Stimulated activated CD4-positive, alpha-beta T cell treated with anti-CD3 and anti-CD28 coated beads, Interleukin-1b, Interleukin-23, amount 100 ng/mL, for 1 hour (primary cell): ENCODE results near the gene TTC33.
"Not testable (repeated sequence)": the region's sequence is repeated elsewhere in the genome, so short reads cannot be mapped to it uniquely, and the experiment has no call there.

ENCODE experiments used
- DNase-seq, 2 donors: peaks; one replicate each; pipeline ENCODE4 v3.0.0-alpha.2; 2020; ENCODE audit warnings: low read depth in 2 of 2

Gene TTC33, protein sequence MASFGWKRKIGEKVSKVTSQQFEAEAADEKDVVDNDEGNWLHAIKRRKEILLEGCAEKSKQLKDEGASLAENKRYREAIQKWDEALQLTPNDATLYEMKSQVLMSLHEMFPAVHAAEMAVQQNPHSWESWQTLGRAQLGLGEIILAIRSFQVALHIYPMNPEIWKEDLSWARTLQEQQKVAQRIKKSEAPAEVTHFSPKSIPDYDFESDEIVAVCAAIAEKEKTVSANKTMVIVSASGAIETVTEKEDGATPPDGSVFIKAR

DNA sequence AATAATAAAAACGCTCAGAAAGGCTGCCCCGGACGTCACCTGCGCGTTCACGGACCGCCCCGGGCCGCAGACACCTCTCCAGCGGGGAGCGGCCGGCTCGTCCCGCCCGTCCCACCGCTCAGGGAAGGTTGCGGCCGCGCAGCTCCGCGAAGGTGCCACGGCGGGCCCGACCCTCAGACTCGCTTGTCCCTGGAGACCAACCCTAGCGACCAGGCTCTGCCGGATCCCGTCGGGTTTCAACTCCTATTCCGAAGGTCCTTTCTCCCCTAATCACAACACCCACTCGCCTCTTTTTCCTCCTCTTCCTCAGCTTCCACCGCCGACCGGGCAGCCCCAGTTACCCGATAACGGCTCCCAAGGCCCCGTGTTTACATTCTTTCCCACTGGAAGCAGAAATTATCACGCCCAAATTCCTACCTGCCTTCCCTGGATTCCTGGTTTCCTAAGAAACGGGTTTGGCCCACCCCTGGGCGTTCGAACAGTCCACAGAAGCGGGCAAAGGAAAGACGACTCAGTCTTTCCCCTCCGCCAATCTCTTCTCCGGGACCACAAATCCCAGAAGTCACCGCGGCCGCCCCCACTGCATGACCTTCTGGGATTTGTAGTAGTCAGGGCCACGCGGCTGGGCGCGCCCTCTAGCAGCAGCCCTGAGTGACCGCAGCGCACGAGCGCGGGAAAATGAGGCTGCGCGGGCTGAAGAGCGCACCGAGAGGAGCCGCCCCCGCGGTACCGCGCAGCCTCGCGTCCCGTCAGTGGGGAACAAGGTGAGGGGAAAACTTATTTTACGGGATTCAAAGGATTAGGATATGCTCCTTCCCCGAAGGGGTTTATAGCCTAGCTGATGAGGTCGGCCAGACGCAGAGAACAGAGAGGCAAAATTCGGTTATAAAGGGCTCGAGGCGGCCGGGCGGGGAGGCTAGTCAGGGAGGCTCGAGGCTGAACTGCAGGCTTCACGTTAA lies at the start of gene TTC33:
Gene TTC33 (minus strand): TSS at position 555 of the 959 bp plus-strand sequence. CDS start 8,943 bp downstream, outside the sequence.
- DNase-seq: peak; percentile 76 to 84

DNA sequence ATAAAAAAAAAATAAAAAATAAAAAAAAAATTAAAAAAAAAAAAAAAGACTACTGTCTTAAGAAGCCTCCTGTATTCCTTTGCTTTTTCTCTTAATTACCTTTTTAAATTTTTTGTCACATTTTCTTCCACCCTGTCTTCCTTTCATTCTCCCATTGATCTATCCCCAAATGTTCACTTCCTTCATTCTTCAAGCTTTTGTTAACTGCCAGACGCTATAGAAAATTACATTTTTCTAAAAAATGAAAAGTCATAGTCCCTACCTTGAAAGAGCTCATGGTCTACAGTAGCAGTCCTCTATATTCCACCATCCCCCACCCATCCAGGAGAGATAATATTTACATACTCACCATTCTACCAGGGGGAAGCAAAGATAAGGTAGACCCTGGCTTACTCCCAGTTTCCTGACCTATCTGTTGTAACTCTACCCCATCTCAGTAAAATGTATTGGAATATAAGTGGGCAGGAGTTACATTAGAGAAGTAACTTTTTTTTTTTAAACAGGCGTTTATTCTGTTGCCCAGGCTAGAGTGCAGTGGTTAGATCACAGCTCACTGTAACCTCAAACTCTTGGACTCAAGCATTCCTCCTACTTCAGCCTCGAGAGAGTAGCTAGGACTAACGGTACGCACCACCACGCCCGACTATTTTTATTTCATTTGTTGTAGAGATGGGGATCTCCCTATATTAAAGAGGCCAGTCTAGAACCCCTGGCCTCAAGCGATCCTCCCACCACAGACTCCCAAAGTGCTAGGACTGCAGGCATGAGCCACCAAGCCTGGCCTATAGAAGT lies 46.2 kb upstream of the TTC33 start:
- DNase-seq: no peak

DNA sequence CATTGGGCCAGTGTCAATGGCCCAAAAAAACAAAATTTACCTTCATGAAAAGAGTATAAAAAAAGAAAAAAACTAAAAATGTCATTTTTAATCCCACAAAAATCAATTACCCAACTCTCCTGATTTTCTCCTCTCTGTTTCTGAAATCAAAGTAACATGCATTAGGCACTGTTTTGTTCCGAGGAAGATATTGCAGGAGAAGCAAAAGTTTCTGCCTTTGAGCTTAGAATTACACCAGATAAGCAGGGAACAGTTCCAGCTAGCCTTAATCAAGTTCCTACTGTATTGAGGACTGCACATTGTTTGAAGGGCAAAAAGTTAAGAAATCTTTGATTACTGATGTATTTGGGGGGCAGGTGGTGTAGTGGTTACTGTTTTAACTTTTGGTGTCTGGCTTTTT lies 43.5 kb upstream of the TTC33 start:
- DNase-seq: no peak

DNA sequence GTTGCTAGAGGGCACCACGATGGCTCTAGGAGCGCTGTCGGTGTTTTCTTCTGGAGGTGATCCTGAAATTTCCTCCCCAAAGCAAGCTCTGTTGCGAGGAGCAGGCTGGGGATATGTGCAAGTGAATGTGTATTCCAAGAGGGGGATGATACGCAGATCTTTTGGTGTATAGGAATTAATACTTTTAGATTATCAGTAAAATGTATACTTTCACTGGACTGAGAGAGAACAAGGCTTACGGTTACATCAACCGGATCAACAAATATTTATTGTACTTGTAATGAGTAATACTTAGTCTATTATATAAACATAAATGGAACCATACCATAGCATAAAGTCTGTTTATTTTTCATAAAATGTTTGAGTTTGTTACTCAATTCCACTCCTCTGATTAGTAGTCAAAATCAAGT lies 43.0 kb upstream of the TTC33 start:
- no peak for DNase-seq

DNA sequence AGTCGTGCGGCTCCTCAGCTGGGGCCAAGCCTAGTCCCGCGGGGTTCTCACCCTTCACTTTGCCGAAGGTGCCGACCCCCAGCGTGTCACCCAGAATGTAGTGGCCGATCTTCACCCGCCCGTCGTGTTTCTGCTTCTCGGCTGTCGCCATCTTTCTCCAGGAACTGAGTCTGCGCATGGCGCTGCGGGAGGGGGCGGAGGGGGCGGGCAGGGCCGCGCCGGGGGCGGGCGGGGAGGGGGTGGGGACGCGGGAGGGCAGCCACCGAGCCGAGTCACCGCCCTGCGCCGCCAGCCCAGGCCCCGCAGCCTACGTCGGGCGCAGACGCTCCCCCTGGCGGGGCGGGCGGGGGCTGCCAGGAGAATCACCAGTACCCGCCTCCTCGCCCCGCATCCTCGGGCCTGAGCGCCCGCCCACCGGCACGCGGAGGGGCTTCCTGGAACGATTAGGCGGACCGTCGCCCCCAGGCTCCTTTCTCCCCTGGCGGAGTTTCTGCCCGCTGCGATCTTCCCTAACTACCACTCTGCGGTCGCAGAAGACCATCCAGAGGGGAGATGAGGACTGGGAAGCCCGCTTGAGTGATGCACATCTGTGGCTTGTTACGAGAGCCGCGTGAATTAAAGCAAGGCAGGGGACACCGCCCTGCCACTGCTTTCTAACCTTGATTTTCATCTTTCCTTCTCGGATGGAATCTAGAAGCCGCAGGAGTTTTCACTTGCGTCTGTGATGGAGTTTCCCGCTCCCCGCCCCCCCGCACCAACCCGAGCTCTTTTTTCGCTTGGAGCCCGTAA lies 42.4 kb upstream of the TTC33 start, which contains the start of gene PRKAA1:
Gene PRKAA1 (minus strand): TSS at position 363 of the 789 bp plus-strand sequence. CDS start 185 bp downstream, at position 178.
- peak; percentile 75 to 80 for DNase-seq

DNA sequence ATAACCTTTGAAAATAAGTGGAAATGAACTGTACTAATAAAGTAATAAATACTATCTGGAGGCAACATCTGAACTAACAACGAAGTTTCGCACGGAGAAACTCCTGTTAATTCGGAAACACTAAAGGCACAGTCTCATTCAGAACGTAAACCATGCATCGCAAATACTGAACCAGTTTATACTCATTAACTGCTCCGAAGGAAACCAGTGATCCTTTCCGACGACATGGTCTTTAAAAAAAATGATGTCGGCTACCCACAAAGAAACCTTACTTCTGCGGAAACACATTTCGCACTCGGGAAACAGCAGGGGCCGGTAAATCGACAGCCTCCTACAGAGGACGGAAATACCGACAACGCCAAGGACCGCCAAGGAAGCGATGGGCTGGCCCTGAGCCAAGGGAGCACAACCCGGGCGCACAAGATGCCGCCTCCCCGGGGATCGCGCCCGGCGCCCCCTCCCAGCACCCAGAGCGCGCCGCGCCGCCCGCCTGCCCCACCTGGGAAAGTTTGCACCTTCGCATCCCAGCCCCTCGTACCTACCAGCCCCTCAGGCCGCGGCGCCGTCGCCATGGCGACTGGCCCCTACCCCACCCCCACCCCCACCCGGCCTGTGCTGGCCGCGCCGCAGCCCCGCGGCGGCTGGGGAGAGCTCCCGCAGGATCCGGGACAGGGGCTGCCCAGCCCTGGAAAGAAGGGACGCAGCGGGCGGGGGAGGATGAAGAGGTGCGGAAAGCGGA lies 41.7 kb upstream of the TTC33 start:
- DNase-seq: peak; percentile 29 to 49

DNA sequence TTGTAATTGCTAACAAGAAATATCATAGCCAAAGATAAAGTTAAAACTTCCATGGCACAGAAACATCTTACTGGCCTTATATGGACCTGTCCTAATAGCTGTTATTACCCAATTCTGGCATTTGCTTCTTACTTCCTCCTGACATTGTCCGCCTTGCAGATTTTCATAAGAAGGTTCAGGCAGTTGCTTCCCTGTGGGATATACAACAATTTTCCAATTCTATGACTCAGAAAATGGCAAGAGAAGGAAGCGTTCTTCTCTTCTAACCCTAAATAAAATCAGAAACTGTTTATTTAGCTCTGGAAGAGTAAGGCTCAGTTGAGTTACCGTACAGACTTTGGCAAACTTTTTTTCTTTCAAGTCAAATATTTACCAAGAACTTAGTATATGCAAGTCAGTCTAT lies 40.7 kb upstream of the TTC33 start:
- no peak for DNase-seq

DNA sequence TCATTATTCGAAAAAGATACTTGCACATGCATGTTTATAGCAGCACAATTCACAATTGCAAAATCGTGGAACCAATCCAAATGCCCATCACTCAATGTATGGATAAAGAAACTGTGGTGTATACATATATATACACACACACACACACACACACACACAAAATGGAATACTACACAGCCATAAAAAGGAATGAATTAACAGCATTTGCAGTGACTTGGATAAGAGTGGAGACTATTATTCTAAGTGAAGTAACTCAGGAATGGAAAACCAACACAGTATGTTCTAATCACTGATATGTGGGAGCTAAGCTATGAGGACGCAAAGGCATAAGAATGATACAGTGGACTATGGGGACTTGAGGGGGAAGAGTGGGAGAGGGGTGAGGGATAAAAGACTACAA lies 39.1 kb upstream of the TTC33 start:
- not testable (repeated sequence) for DNase-seq

DNA sequence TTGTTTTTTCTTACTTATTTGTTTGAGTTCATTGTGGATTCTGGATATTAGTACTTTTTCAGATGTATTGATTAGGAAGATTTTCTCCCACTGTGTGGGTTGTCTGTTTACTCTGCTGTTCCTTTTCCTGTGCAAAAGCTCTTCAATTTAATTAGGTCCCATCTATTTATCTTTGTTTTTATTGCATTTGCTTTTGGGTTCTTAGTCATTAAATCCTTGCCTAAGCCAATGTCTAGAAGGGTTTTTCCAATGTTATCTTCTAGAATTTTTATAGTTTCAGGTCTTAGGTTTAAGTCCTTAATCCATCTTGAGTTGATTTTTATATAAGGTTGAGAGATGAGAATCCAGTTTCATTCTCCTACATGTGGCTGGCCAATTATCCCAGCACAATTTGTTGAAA lies 38.6 kb upstream of the TTC33 start:
- not testable (repeated sequence) for DNase-seq

DNA sequence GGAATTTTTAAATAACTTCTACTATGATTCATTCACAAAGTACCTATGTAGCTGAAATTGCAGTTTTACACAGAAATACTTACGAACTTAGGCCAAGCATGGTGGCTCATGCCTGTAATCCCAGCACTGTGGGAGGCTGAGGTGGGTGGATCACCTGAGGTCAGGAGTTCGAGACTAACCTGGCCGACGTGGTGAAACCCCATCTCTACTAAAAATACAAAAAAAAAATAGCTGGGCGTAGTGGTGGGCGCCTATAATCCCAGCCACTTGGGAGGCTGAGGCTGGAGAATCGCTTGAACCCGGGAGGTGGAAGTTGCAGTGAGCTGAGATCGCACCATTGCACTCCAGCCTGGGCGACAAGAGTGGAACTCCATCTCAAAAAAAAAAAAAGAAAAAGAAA lies 36.9 kb upstream of the TTC33 start:
- DNase-seq: not testable (repeated sequence)

DNA sequence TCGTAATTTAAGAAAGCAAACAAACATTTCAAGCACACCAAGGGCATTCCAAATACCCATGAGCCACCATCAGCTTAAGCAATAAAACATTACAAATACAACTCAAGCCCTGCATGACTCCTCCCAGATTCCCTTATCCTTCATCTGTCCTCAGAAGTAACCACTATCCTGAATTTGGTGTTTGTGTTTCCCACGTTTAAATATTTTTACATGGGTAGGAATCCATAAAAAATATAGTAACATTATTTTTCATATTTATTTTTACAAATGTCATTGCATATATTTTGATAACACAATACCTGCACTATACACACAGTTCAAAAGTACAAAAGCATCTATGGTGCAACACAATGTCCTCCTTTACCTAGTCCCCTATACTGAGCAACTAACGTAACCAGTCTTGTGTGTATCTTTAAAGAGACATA lies 36.0 kb upstream of the TTC33 start:
- no peak for DNase-seq

DNA sequence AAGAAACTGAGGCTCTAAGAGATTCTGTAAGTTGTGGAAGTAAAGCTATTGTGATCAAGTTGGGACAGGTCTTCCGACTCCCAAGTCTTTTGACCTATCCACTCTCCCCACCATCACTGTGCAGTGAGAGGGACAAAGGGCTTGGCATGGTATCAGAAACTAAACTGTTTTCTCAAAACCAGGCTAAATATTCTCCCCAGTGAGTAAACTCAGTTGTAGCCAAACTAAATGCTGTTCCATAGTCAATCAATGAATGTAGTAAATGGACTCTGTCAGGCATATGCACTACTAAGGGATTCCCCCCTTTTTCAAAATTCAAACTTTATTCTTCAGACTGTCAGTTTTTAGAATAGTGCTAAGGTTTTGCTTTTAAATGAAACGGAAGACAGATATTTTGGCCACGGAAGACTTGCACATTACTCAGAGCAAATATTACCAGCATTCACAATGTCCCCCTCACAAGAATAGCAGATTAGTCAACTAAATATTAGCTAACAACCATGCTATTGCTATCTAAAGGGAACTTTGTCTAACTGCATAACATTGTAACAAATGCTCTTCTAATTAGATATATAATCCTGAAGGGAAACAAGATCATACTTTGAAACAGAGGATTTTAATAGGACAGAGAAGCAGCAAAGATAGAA lies 35.3 kb upstream of the TTC33 start:
- DNase-seq: no peak

DNA sequence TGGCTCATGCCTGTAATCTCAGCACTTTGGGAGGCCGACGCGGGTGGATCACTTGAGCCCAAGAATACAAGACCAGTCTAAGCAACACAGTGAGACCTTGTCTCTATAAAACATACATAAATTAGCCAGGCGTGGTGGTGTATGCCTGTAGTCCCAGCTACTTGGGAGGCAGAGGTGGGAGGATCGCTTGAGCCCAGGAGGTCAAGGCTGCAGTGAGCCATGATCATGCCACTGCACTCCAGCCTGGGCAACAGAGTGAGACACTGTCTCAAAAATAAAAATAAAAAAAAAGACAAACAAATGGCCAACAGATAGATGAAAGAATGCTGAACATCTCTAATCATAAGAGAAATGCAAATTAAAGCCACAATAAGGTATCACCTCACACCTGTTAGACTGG lies 33.2 kb upstream of the TTC33 start:
- DNase-seq: not testable (repeated sequence)

DNA sequence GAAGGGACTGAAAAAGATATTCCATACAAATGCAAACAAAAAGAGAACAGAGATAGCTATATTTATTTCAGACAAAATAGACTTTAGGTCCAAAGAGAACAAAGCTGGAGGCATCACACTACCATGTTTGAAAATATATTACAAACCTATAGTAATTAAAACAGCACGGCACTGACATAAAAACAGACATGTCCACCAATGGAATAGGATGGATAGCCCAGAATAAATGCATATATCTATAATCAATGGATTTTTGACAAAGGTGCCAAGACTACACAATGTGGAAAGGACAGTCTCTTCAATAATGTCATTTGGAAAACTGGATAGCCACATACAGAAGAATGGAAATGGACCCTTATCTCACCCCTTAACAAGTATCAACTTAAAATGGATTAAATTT lies 32.2 kb upstream of the TTC33 start:
- no peak for DNase-seq

DNA sequence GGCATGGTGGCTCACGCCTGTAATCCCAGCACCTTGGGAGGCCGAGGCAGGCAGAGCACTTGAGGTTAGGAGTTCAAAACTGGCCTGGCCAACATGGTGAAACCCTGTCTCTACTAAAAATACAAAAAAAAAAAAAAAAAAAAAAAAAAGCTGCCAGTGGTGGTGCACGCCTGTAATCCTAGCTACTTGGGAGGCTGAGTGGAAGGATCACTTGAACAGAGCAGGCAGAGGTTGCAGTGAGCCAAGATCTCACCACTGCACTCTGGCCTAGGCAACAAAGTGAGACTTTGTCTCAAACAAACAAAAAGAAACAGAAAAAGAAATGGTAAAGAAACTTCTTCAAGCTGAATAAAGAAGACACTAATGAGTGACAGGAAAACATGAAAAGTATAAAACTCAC lies 30.9 kb upstream of the TTC33 start:
- not testable (repeated sequence) for DNase-seq

DNA sequence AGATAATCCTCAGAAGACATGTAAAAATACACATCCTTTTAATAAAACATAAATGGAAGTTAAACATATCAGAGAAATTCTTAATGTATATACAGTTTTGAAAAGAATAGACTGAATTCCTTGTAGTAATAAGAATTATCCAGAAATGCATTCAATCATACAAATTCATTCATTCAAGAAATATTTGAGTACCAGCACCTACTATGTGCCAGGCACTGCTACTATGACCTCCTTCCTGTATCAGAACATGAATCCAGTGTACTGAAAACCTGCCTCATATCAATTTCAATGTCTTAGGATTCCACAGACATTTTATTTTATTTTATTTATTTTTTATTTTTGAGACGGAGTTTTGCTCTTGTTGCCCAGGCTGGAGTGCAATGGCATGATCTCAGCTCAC lies 29.2 kb upstream of the TTC33 start:
- no peak for DNase-seq

DNA sequence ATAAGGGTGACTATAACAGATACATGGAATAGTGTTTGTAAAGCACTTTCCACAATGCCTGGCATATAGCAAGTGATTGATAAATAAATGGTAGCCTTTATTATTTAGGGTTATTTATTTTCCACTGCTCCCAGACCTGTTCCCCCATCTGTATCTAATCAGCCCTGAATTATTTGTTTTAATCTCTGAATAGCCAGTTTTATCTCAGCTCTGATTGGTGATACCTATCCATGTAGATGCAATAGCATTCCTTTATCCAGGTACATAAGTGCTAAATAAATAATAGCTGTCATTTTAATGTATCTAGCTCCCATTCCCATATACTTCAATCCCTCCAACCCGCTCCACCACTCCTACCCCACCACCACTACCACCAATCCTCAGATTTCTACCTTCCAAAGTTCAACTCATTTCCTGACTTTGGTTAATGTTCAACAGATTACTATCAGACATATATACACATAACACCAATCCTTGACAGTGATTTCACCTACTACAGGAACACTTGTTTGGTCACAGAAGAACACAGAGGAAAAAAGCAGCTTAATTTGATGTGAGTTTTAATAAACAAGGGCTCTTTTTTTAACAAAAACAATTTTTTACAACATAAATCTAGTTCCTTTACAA lies 28.4 kb upstream of the TTC33 start:
- DNase-seq: no peak

DNA sequence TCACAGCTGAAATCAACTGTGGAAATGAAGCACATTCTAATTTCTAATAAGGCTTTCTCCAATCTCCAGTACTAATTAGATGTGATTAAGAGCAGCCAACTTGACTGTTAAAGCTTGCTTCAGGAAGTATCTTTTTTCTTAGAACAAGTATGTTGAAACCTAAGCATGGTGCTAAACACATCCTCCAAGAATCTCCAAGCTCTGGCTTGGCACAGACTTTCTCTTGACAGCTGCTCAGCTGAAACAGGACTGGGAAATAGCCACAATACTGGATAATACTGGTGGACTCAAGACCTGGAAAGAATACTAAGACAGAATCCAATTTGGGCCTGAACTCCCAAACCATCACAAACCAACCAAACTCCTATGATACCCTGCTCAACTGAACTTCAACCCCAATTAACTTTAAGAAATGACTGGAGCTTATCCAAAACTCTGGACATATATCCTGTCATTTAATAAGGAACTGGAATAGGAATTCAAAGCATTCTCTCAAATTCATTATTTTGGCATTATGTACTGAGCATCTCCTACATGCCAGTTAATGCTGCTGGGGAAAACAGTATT lies 26.2 kb upstream of the TTC33 start:
- DNase-seq: no peak

DNA sequence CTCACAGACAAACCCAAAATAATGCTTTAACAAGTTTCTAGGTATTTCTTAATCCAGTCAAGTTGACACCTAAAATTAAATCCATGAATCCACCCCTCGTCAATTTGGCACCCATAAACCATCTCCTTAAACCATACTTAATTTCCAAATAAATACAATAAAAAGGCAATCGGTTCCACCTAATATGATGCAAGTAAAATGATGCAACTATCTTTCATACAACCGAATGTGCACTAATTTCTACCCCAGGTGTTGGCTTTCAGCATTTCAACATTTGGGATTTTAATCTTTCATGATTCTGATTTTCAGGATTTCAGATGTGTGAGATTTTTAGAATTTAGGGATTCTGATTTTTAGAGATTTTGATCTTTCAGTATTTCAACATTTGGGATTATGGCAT lies 25.1 kb upstream of the TTC33 start:
- no peak for DNase-seq
